HepG2 (cell line): ENCODE measurements around the gene GRB10. TPM values are rescaled to one million over a fixed set of nuclear protein-coding genes. Genes with fewer than 3 reads are reported as not detected.

Experiments
- ATAC-seq: fragments of 200-7000 bp; cut with Tn5 transposase; 3 replicates; pipeline ENCODE4 v1.9.1; 2020; ENCODE audit warnings: mild to moderate bottlenecking, moderate library complexity
- BruUV-seq: library from RNA; stranded (reverse); fragments of 400-500 nt; replicated peaks from 2 replicates; lab custom pipeline; 2021; lab: Mats Ljungman, UMichigan
- CTCF ChIA-PET: fragments of 300-600 bp; formaldehyde crosslinking; extraction: SDS; loops from one replicate; lab custom pipeline; 2021; ENCODE audit warnings: low total read pairs, inconsistent platforms, low intra/inter-chr PET ratio; lab: Yijun Ruan, JAX
- POLR2A ChIA-PET: fragments of 350-600 bp; sonication (Branson Sonifier 250); formaldehyde crosslinking; loops from one replicate; lab custom pipeline; 2020; ENCODE audit warnings: antibody characterized with exemption, inconsistent platforms; lab: Yijun Ruan, JAX
- DNase-seq: peaks from one replicate; pipeline ENCODE4 v3.0.0-alpha.2; 2015; ENCODE audit warnings: low spot score
- FAIRE-seq: peaks from 3 replicates; lab custom pipeline; 2011; peaks lifted over from hg19 to GRCh38; lab: Jason Lieb, UNC
- H2AFZ ChIP-seq: one replicate; pipeline ENCODE4 v1.6.1; 2011; ENCODE audit warnings: low read length, inconsistent platforms
- H3K27ac ChIP-seq: fragments of 300-600 bp; 3 replicates; pipeline ENCODE4 v1.8.0; 2011; ENCODE audit warnings: mixed run types, mild to moderate bottlenecking, mixed read lengths, low read length, inconsistent platforms; ENCODE audit not compliant: insufficient read depth; ENCODE audit errors: extremely low read length
- H3K27me3 ChIP-seq, 2 experiments: fragments of 200-600 bp in 1 of 2; 2 replicates in 1 of 2; 3 replicates in 1 of 2; pipeline versions ENCODE4 v1.6.0 to v1.8.0; 2011; ENCODE audit warnings: low read length in 2 of 2, mild to moderate bottlenecking in 2 of 2, moderate library complexity in 2 of 2, inconsistent platforms in 1 of 2; ENCODE audit not compliant: insufficient read depth in 2 of 2, control insufficient read depth in 1 of 2
- H3K36me3 ChIP-seq, 2 experiments: fragments of 200-600 bp in 1 of 2; replicated peaks in 1 of 2; 2 replicates in 1 of 2; 3 replicates in 1 of 2; pipeline versions ENCODE4 v1.5.1 to v1.8.0; 2011; ENCODE audit warnings: low read length in 2 of 2, inconsistent platforms in 1 of 2; ENCODE audit not compliant: insufficient read depth in 2 of 2, control insufficient read depth in 1 of 2
- H3K4me1 ChIP-seq: 2 replicates; pipeline ENCODE4 v1.5.1; 2012; ENCODE audit warnings: low read length, inconsistent platforms; ENCODE audit not compliant: insufficient read depth
- H3K4me2 ChIP-seq: 2 replicates; pipeline ENCODE4 v1.6.0; 2011; ENCODE audit warnings: low read depth, low read length, inconsistent platforms
- H3K4me3 ChIP-seq, 3 experiments: fragments of 200-600 bp in 1 of 3; sonication (generic), shearing (Covaris generic) in 1 of 3; replicated peaks in 1 of 3; 2 replicates each; pipeline ENCODE4 v1.5.1; 2011 to 2016; ENCODE audit warnings: low read length in 3 of 3, inconsistent platforms in 2 of 3, low read depth in 2 of 3, mild to moderate bottlenecking in 2 of 3, control low read depth in 1 of 3, mixed read lengths in 1 of 3; ENCODE audit not compliant: insufficient read depth in 1 of 3
- H3K79me2 ChIP-seq: one replicate; pipeline ENCODE4 v1.6.1; 2011; ENCODE audit warnings: low read length, inconsistent platforms; ENCODE audit not compliant: insufficient read depth
- H3K9ac ChIP-seq: 2 replicates; pipeline ENCODE4 v1.6.0; 2011; ENCODE audit warnings: mild to moderate bottlenecking, low read depth, low read length, inconsistent platforms; ENCODE audit not compliant: insufficient read depth
- H3K9me3 ChIP-seq: 2 replicates; pipeline ENCODE4 v1.5.1; 2012; ENCODE audit warnings: mild to moderate bottlenecking, low read length
- H4K20me1 ChIP-seq: 2 replicates; pipeline ENCODE4 v1.6.0; 2011; ENCODE audit warnings: inconsistent platforms, mild to moderate bottlenecking, low read length, moderate library complexity; ENCODE audit not compliant: insufficient read depth
- GPN1 ChIP-seq: sonication (generic); formaldehyde crosslinking; IDR thresholded peaks from 2 replicates; pipeline ENCODE4 v1.5.1; 2020; ENCODE audit warnings: missing genetic modification reagents, borderline replicate concordance
- MBNL3 ChIP-seq: fragments of 250-450 bp; sonication (Bioruptor Pico); conservative IDR thresholded peaks from 2 replicates; pipeline ENCODE4 v1.8.0; 2022; ENCODE audit warnings: mild to moderate bottlenecking, inconsistent platforms
- NCOA5 ChIP-seq: sonication (generic); formaldehyde crosslinking; IDR thresholded peaks from 2 replicates; pipeline ENCODE4 v1.4.0; 2020; ENCODE audit warnings: missing genetic modification reagents
- PPARG ChIP-seq: conservative IDR thresholded peaks from 2 replicates; pipeline ENCODE4 v1.6.1; 2016; ENCODE audit warnings: missing biosample characterization, missing genetic modification reagents
- TBX3 ChIP-seq: fragments of 450-650 bp; IDR thresholded peaks from 2 replicates; pipeline ENCODE4 v1.6.1; 2017; ENCODE audit warnings: antibody characterized with exemption, mild to moderate bottlenecking, inconsistent platforms, borderline replicate concordance
- ZNF24 ChIP-seq: fragments of 450-650 bp; IDR thresholded peaks from 2 replicates; pipeline ENCODE4 v1.6.1; 2017; ENCODE audit warnings: antibody characterized with exemption, mild to moderate bottlenecking
- ZNF552 ChIP-seq: sonication (generic); formaldehyde crosslinking; IDR thresholded peaks from 2 replicates; pipeline ENCODE4 v1.9.0; 2022; ENCODE audit warnings: missing genetic modification reagents, mild to moderate bottlenecking, borderline replicate concordance
- ZSCAN30 ChIP-seq: sonication (generic); formaldehyde crosslinking; IDR thresholded peaks from 2 replicates; pipeline ENCODE4 v1.5.0; 2020; ENCODE audit warnings: mild to moderate bottlenecking, missing genetic modification reagents
- WGBS: methylation state at CpG from one replicate; pipeline ENCODE4 v1.1.6; 2017; ENCODE audit warnings: low lambda C conversion rate; 5-methylcytosine and 5-hydroxymethylcytosine counted together
- in situ Hi-C: cut with HindIII; loops from 2 replicates; pipeline ENCODE4 v1.10.0; 2017; ENCODE audit warnings: low pct_unique_long_range_greater_than_20kb; ENCODE audit not compliant: extremely low pct_ligation_motif_present
- intact Hi-C: fragments of 100-400 bp; cut with micrococcal nuclease; formaldehyde crosslinking; loops from one replicate; pipeline ENCODE4 v1.10.0; 2022; ENCODE audit not compliant: unreplicated experiment
- polyA plus RNA-seq, 8 experiments: library from polyadenylated mRNA; depleted of rRNA in 3 of 8; stranded (reverse) in 7 of 8; unstranded in 1 of 8; fragments of >200 nt; fragmentation: Illumina TruSeq in 4 of 8; extraction: Trizol in 4 of 8; gene quantifications; 2 replicates each; pipeline versions ENCODE4 v1.2.1 to v1.2.3, GENCODE V29; 2011 to 2016; ENCODE audit warnings: low read depth in 4 of 8, missing spikeins in 1 of 8, mixed read lengths in 1 of 8; ENCODE audit not compliant: insufficient read depth in 1 of 8
- total RNA-seq, 5 experiments: library from RNA; depleted of rRNA; stranded (reverse); fragments of >200 nt; fragmentation: Illumina TruSeq; extraction: Trizol; gene quantifications; 2 replicates each; pipeline ENCODE4 v1.2.3, GENCODE V29; 2016; ENCODE audit warnings: low read depth in 1 of 5
- TF ChIP-seq, protein P1 (sequence below): fragments of 450-650 bp; IDR thresholded peaks from 2 replicates; pipeline ENCODE4 v1.6.1; 2016
- TF ChIP-seq, protein P2 (sequence below): sonication (generic); formaldehyde crosslinking; IDR thresholded peaks from 2 replicates; pipeline ENCODE4 v1.4.0; 2020; ENCODE audit warnings: missing genetic modification reagents

The GRB10 gene
- total and polyA plus RNA-seq, 2 of the 13 experiments (the other 11 are each of a cell fraction or from before 2014, with no cell fraction given) = 4.0 to 6.8 TPM

GRCh38 chr7:50806143-50806542 lies 23.4 kb upstream of the GRB10 start:
- Histone ChIP-seq H3K4me2 (no peak overlapping the region), H3K36me3 (no peaks in the 10 kb centered on the region), H3K9ac (no peak overlapping the region), H3K9me3 (no peaks in the 10 kb centered on the region), H3K4me3 (no peak overlapping the region), H2AFZ (no peak overlapping the region), H3K4me1 (peaks cover 8% of the 10 kb centered on the region; the same call in 1 of the 2 replicates), H4K20me1 (no peaks in the 10 kb centered on the region), H3K79me2 (no peaks in the 10 kb centered on the region), H3K27me3 (no peaks in the 10 kb centered on the region), H3K27ac (no peak overlapping the region)
- intact Hi-C loops = loop anchor here (2.0 kb wide), 1 partner anchor 47 kb away; no protein-coding TSS in a partner anchor
- no TSS peak for BruUV-seq
- in situ Hi-C loops = no loop called here
- WGBS = 42% methylated on average over 8 of the region's 9 CpGs
- FAIRE-seq (no peak), DNase-seq (no peak), ATAC-seq (no peak)
- no peak for TF ChIP-seq PPARG (CRISPR knock-in tag)
- TF ChIP-seq, protein P1, sequence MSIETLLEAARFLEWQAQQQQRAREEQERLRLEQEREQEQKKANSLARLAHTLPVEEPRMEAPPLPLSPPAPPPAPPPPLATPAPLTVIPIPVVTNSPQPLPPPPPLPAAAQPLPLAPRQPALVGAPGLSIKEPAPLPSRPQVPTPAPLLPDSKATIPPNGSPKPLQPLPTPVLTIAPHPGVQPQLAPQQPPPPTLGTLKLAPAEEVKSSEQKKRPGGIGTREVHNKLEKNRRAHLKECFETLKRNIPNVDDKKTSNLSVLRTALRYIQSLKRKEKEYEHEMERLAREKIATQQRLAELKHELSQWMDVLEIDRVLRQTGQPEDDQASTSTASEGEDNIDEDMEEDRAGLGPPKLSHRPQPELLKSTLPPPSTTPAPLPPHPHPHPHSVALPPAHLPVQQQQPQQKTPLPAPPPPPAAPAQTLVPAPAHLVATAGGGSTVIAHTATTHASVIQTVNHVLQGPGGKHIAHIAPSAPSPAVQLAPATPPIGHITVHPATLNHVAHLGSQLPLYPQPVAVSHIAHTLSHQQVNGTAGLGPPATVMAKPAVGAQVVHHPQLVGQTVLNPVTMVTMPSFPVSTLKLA = no peak
- ChIA-PET CTCF (no interaction called here), POLR2A (no interaction called here)

- no peak for FAIRE-seq
- in situ Hi-C loops (no loop called here), intact Hi-C loops (loop anchor here (2.0 kb wide), 1 partner anchor 47 kb away; no protein-coding TSS in a partner anchor)
- no peak overlapping the region for H2AFZ ChIP-seq
- H3K4me2 ChIP-seq = no peak overlapping the region
- no peak for DNase-seq
- no peak overlapping the region for H3K4me3 ChIP-seq
- ChIA-PET POLR2A (no interaction called here), CTCF (no interaction called here)
- H3K9me3 ChIP-seq = no peaks in the 10 kb centered on the region
- H3K79me2 ChIP-seq = no peaks in the 10 kb centered on the region
- H3K9ac ChIP-seq = no peak overlapping the region
- WGBS = 32% methylated on average over 5 of the region's 5 CpGs
- ATAC-seq = no peak
- no peaks in the 10 kb centered on the region for H4K20me1 ChIP-seq
- no peaks in the 10 kb centered on the region for H3K36me3 ChIP-seq
- H3K4me1 ChIP-seq = peaks cover 8% of the 10 kb centered on the region; the same call in 1 of the 2 replicates
- H3K27me3 ChIP-seq = no peaks in the 10 kb centered on the region
- BruUV-seq = no TSS peak
- no peak overlapping the region for H3K27ac ChIP-seq
- TF ChIP-seq TBX3 (no peak), MBNL3 (CRISPR knock-in tag) (no peak), ZNF24 (no peak), NCOA5 (CRISPR knock-in tag) (no peak), ZSCAN30 (CRISPR knock-in tag) (no peak), ZNF552 (CRISPR knock-in tag) (no peak), GPN1 (no peak)
- TF ChIP-seq, protein P2, sequence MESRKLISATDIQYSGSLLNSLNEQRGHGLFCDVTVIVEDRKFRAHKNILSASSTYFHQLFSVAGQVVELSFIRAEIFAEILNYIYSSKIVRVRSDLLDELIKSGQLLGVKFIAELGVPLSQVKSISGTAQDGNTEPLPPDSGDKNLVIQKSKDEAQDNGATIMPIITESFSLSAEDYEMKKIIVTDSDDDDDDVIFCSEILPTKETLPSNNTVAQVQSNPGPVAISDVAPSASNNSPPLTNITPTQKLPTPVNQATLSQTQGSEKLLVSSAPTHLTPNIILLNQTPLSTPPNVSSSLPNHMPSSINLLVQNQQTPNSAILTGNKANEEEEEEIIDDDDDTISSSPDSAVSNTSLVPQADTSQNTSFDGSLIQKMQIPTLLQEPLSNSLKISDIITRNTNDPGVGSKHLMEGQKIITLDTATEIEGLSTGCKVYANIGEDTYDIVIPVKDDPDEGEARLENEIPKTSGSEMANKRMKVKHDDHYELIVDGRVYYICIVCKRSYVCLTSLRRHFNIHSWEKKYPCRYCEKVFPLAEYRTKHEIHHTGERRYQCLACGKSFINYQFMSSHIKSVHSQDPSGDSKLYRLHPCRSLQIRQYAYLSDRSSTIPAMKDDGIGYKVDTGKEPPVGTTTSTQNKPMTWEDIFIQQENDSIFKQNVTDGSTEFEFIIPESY (CRISPR knock-in tag) = no peak
Measured at GRCh38 chr7:50805447-50806125, 22.9 kb upstream of the GRB10 start.
